Cardiac muscle cell (in vitro differentiated cells and primary cell): Measurements from ENCODE around the gene CTNNBL1. TPM values are rescaled to one million over a fixed set of nuclear protein-coding genes. Genes with fewer than 3 reads are reported as not detected.

ENCODE experiments used
- DNase-seq, 2 donors: peaks; one replicate each; pipeline versions ENCODE4 v3.0.0 to v3.0.0-alpha.2; 2010 to 2017; ENCODE audit warnings: low read depth in 1 of 2, low spot score in 1 of 2
- H3K27ac ChIP-seq: fragments of 200-600 bp; sonication (generic); 2 replicates; pipeline ENCODE4 v1.5.1; 2016
- H3K27me3 ChIP-seq: fragments of 200-600 bp; sonication (generic); 2 replicates; pipeline ENCODE4 v1.6.0; 2016; ENCODE audit warnings: control low read depth
- H3K36me3 ChIP-seq: fragments of 200-600 bp; sonication (generic); 2 replicates; pipeline ENCODE4 v1.5.1; 2016; ENCODE audit warnings: control low read depth
- H3K4me1 ChIP-seq: fragments of 200-600 bp; sonication (generic); 2 replicates; pipeline ENCODE4 v1.8.1; 2017; ENCODE audit warnings: low read depth, mild to moderate bottlenecking, mixed run types
- H3K4me3 ChIP-seq: fragments of 200-600 bp; sonication (generic); 2 replicates; pipeline ENCODE4 v1.5.1; 2016; ENCODE audit warnings: mild to moderate bottlenecking
- H3K9me3 ChIP-seq: fragments of 200-600 bp; sonication (generic); 2 replicates; pipeline ENCODE4 v1.5.1; 2017; ENCODE audit warnings: low read depth, mild to moderate bottlenecking, control low read depth
- polyA plus RNA-seq: library from polyadenylated mRNA; unstranded; fragments of >200 nt; fragmentation: Nextera tagmentation; extraction: Ambion mirVana; gene quantifications from 2 replicates; pipeline ENCODE4 v1.2.1, GENCODE V29; 2016
- total RNA-seq: library from RNA; depleted of rRNA; stranded (reverse); fragments of >200 nt; gene quantifications from 2 replicates; pipeline ENCODE4 v1.2.3, GENCODE V29; 2016
- TF ChIP-seq, protein P1 (sequence below): IDR thresholded peaks from 2 replicates; pipeline ENCODE4 v1.5.1; 2012; ENCODE audit warnings: low read depth, mild to moderate bottlenecking, low read length

CTNNBL1 gene
- total and polyA plus RNA-seq, 2 experiments from 2014 or later = 37.0 to 68.6 TPM

DNA sequence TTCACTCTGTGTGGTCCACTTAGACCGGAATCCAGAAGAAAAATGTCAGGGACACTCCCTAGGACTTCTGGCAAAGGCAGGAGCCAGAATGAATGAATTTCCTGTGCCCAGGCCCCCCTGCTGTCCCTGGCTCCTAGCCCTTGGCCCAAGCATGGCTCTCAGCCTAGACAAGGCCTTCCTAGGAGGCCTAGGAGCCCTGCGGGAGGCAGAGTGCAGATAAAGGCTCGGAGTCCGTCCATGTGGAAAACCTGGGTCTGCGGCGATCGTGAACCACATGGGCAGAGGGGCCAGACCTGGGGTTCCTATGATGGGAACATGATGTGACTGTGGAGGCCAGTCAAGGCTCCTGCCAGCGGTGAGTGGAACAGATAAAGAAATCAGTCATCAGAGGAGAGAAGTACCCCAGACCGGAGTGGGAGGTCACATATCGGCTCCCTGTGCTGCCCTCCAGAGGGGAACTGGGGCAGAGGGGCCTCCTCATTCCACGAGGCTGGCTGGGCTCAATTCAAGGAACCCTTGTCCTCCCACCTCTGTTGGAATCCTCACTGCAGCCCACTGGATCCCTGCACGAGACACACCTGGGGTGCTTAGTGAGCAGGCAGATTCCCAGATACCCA lies 203.2 kb downstream of the CTNNBL1 start:
- H3K9me3 ChIP-seq = no peaks in the 10 kb centered on the region
- H3K27me3 ChIP-seq = no peaks in the 10 kb centered on the region
- no peak overlapping the region for H3K4me3 ChIP-seq
- peak; percentile 76 to 79 for DNase-seq
- H3K36me3 ChIP-seq = no peaks in the 10 kb centered on the region
- peaks cover 12% of the 10 kb centered on the region for H3K4me1 ChIP-seq
- TF ChIP-seq, protein P1, sequence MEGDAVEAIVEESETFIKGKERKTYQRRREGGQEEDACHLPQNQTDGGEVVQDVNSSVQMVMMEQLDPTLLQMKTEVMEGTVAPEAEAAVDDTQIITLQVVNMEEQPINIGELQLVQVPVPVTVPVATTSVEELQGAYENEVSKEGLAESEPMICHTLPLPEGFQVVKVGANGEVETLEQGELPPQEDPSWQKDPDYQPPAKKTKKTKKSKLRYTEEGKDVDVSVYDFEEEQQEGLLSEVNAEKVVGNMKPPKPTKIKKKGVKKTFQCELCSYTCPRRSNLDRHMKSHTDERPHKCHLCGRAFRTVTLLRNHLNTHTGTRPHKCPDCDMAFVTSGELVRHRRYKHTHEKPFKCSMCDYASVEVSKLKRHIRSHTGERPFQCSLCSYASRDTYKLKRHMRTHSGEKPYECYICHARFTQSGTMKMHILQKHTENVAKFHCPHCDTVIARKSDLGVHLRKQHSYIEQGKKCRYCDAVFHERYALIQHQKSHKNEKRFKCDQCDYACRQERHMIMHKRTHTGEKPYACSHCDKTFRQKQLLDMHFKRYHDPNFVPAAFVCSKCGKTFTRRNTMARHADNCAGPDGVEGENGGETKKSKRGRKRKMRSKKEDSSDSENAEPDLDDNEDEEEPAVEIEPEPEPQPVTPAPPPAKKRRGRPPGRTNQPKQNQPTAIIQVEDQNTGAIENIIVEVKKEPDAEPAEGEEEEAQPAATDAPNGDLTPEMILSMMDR = peak; percentile 52
- no peak overlapping the region for H3K27ac ChIP-seq

DNA sequence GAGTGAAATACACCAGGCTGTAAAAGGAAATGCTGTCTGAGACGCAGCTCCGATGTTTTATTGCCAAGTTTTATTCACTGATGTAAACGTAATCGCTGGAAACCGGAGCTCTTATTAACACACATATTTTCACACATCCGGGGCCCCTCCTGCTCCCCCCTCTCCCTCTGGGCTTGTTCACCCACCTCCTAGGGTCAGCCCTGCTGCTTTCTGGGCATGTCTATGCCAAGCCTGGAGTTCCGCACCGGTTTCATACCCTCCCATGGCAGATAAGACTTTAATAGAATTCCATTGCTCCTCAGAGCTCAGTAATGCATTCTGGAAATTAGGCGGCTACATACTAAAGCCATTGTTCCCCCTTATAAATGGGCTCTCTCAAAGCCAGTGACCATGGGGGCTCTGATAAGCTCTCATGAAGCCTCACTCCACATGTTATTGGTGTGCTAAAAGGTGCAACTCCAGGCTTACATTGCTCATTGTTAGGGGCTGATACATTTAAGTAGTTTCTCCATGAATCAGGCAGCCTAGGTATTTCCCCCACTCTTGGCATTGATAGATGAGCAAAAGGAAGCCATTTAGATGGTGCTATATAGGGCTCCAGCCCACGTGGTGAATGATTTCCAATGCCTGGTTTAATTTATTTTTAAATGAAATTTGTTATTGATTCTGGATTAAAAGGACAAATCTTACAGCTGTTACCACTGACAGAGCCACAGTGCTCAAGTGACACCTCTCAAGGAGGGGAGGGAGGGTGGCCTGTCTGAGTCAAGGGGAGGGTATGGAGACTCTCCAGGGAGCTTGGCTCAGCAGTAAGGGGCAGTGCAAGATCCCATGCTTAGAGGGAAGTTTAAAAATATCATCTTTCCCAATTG lies 204.6 kb downstream of the CTNNBL1 start:
- Histone ChIP-seq H3K27ac (no peak overlapping the region), H3K4me3 (no peak overlapping the region), H3K27me3 (no peaks in the 10 kb centered on the region), H3K9me3 (no peaks in the 10 kb centered on the region), H3K4me1 (peaks cover 12% of the 10 kb centered on the region), H3K36me3 (no peaks in the 10 kb centered on the region)
- TF ChIP-seq, protein P1 = no peak
- DNase-seq = no peak

DNA sequence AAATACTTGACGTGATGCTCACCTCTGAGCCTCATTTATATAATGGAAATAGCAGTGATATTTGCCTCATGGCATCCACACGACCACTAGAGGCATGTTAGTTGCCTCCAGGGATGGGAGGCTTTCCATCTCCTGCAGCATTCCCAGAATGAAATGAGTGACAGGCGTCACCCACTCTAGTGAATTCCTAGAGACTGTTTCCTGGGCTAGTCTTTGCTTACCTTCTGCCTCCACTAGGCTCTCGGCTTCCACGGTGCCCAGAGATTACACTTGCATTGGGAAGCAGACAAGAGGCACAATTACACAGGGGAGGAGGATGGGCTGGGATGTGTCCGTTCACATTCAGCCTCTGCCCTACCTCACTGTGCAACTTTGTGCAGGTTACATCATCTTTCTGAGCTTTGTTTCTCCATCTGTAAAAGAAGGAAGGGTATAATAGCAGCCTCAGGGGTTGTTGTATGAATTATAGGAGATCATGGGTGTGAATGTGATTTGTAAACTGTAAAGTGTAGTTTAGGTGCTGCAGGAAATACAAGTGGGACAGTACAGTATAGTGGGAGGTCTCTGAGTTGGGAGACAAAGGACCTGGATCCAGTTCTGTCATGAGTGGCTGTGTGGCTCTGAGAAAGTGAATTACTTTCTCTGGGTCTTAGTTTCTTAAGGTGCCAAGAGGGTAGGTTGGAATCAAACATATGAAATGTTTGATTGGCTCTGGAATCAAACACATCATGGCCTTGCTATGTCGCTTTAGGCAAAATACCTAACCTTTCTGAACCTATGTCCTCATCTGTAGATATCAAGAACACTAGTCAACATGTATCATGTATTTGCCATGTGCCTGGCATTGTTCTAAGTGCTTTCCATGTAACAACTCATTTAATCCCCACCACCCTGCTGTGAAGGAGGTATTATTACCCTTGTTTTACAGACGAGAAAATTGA lies 205.5 kb downstream of the CTNNBL1 start:
- TF ChIP-seq, protein P1 = no peak
- H3K4me1 ChIP-seq = peaks cover 18% of the 10 kb centered on the region
- H3K36me3 ChIP-seq = no peaks in the 10 kb centered on the region
- no peaks in the 10 kb centered on the region for H3K9me3 ChIP-seq
- H3K4me3 ChIP-seq = no peak overlapping the region
- DNase-seq = no peak
- H3K27ac ChIP-seq = no peak overlapping the region
- no peaks in the 10 kb centered on the region for H3K27me3 ChIP-seq

DNA sequence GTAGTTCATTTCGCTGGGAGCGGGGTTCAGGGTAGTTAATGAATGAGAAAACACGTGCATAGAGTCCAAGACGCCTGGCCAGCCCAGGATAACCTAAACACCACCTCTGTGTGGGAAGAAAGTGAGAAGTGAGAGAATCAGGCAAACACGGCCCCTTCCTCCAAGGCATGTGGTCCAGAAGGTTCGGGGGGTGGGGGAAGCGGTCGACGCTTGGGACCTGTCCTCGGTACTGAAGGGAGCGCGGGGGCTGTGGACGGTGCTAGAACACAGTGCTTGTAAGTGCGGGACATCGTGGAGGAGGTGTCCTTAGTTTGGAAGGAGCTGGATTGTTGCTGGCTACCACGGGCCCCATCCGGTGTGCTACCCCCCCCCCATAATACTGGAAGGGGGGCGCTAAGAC lies 207.4 kb downstream of the CTNNBL1 start:
- peak in 1 of 2 donors; percentile 81 for DNase-seq
- TF ChIP-seq, protein P1 = no peak
- Histone ChIP-seq H3K36me3 (no peaks in the 10 kb centered on the region), H3K27ac (no peak overlapping the region), H3K27me3 (no peaks in the 10 kb centered on the region), H3K4me3 (no peak overlapping the region), H3K9me3 (no peaks in the 10 kb centered on the region), H3K4me1 (peaks cover 30% of the 10 kb centered on the region)
